HAP-1 (cell line): ENCODE measurements around the gene PRSS36.

Experiments
- DNase-seq, 2 experiments: peaks; one replicate each; pipeline ENCODE4 v3.0.0-alpha.2; 2016 to 2020; ENCODE audit warnings: low spot score in 2 of 2
- H3K27me3 ChIP-seq: fragments of 250-450 bp; sonication (Bioruptor Pico); 2 replicates; pipeline ENCODE4 v1.5.1; 2020; ENCODE audit warnings: low read depth, mild to moderate bottlenecking, moderate library complexity
- H3K36me3 ChIP-seq: fragments of 250-450 bp; sonication (Bioruptor Pico); replicated peaks from 2 replicates; pipeline ENCODE4 v1.5.1; 2020; ENCODE audit warnings: mild to moderate bottlenecking
- H3K4me1 ChIP-seq: fragments of 250-450 bp; sonication (Bioruptor Pico); 2 replicates; pipeline ENCODE4 v1.5.1; 2020; ENCODE audit warnings: mild to moderate bottlenecking
- H3K4me3 ChIP-seq: fragments of 250-450 bp; sonication (Bioruptor Pico); 2 replicates; pipeline ENCODE4 v1.5.1; 2020; ENCODE audit warnings: mild to moderate bottlenecking, moderate library complexity
- H3K9me3 ChIP-seq: fragments of 250-450 bp; sonication (Bioruptor Pico); 2 replicates; pipeline ENCODE4 v1.5.1; 2020; ENCODE audit warnings: mild to moderate bottlenecking, moderate library complexity
- in situ Hi-C: fragments of 300-500 bp; cut with MboI; formaldehyde crosslinking; loops from 3 replicates; pipeline ENCODE4 v1.14.3; 2020; ENCODE audit warnings: low sequenced_read_pairs, inconsistent platforms, mixed read lengths

Gene PRSS36

GRCh38 chr16:31188450-31189411, 38.9 kb upstream of the PRSS36 start:
- no peak overlapping the region for H3K4me3 ChIP-seq
- peak in 1 of 2 experiments; percentile 2 for DNase-seq
- H3K9me3 ChIP-seq = no peaks in the 10 kb centered on the region
- H3K27me3 ChIP-seq = no peaks in the 10 kb centered on the region
- in situ Hi-C loops = no loop called here
- no peaks in the 10 kb centered on the region for H3K4me1 ChIP-seq
- peaks cover 99% of the 10 kb centered on the region for H3K36me3 ChIP-seq

- Histone ChIP-seq H3K9me3 (no peaks in the 10 kb centered on the region), H3K4me3 (no peak overlapping the region), H3K36me3 (peaks cover 99% of the 10 kb centered on the region), H3K4me1 (no peaks in the 10 kb centered on the region), H3K27me3 (no peaks in the 10 kb centered on the region)
- in situ Hi-C loops = no loop called here
- DNase-seq = peak in 1 of 2 experiments; percentile 2
Observed at GRCh38 chr16:31187808-31188189, 37.9 kb upstream of the PRSS36 start.

GRCh38 chr16:31186930-31187807, 37.3 kb upstream of the PRSS36 start:
- Histone ChIP-seq H3K4me3 (no peak overlapping the region), H3K9me3 (no peaks in the 10 kb centered on the region), H3K27me3 (no peaks in the 10 kb centered on the region), H3K4me1 (peaks cover 4% of the 10 kb centered on the region; the same call in 1 of the 2 replicates), H3K36me3 (peaks cover 99% of the 10 kb centered on the region)
- in situ Hi-C loops = no loop called here
- DNase-seq = peak in 1 of 2 experiments; percentile 2

GRCh38 chr16:31186176-31186575, 36.3 kb upstream of the PRSS36 start:
- in situ Hi-C loops = no loop called here
- peaks cover 5% of the 10 kb centered on the region; the same call in 1 of the 2 replicates for H3K4me1 ChIP-seq
- H3K9me3 ChIP-seq = no peaks in the 10 kb centered on the region
- H3K27me3 ChIP-seq = no peaks in the 10 kb centered on the region
- H3K4me3 ChIP-seq = no peak overlapping the region
- DNase-seq = no peak
- peaks cover 99% of the 10 kb centered on the region for H3K36me3 ChIP-seq

GRCh38 chr16:31185339-31185738, 35.5 kb upstream of the PRSS36 start:
- Histone ChIP-seq H3K4me1 (peaks cover 5% of the 10 kb centered on the region; the same call in 1 of the 2 replicates), H3K36me3 (peaks cover 98% of the 10 kb centered on the region), H3K9me3 (no peaks in the 10 kb centered on the region), H3K4me3 (no peak overlapping the region), H3K27me3 (no peaks in the 10 kb centered on the region)
- in situ Hi-C loops = no loop called here
- DNase-seq = no peak

GRCh38 chr16:31184888-31185287, 35.0 kb upstream of the PRSS36 start:
- no peaks in the 10 kb centered on the region for H3K9me3 ChIP-seq

GRCh38 chr16:31183432-31184428, 33.9 kb upstream of the PRSS36 start:
- no peak overlapping the region for H3K4me3 ChIP-seq
- peaks cover 11% of the 10 kb centered on the region for H3K4me1 ChIP-seq
- peak in 1 of 2 experiments; percentile 26 for DNase-seq
- H3K9me3 ChIP-seq = no peaks in the 10 kb centered on the region
- no peaks in the 10 kb centered on the region for H3K27me3 ChIP-seq
- peaks cover 84% of the 10 kb centered on the region for H3K36me3 ChIP-seq
- in situ Hi-C loops = no loop called here

More at GRCh38 chr16:31184888-31185287, 35.0 kb upstream of the PRSS36 start:
- H3K4me3 ChIP-seq = no peak overlapping the region
- peaks cover 96% of the 10 kb centered on the region for H3K36me3 ChIP-seq
- no peaks in the 10 kb centered on the region for H3K27me3 ChIP-seq
- no peak for DNase-seq
- H3K4me1 ChIP-seq = peaks cover 5% of the 10 kb centered on the region; the same call in 1 of the 2 replicates
- in situ Hi-C loops = no loop called here

GRCh38 chr16:31182391-31182790, 32.5 kb upstream of the PRSS36 start:
- H3K9me3 ChIP-seq = no peaks in the 10 kb centered on the region
- H3K27me3 ChIP-seq = no peaks in the 10 kb centered on the region
- in situ Hi-C loops = no loop called here
- no peak for DNase-seq
- peak overlapping the region; percentile 99 for H3K4me3 ChIP-seq
- peaks cover 13% of the 10 kb centered on the region for H3K4me1 ChIP-seq
- H3K36me3 ChIP-seq = peaks cover 71% of the 10 kb centered on the region

- peak overlapping the region; percentile 99 for H3K4me3 ChIP-seq
- in situ Hi-C loops = no loop called here
- peak in 1 of 2 experiments; percentile 66 for DNase-seq
- peaks cover 13% of the 10 kb centered on the region for H3K4me1 ChIP-seq
- H3K27me3 ChIP-seq = no peaks in the 10 kb centered on the region
- H3K9me3 ChIP-seq = no peaks in the 10 kb centered on the region
- peaks cover 59% of the 10 kb centered on the region for H3K36me3 ChIP-seq
Observed at GRCh38 chr16:31181102-31181830, 31.4 kb upstream of the PRSS36 start.

- peaks cover 13% of the 10 kb centered on the region for H3K4me1 ChIP-seq
- DNase-seq = peak; percentile 75 to 91
- no peaks in the 10 kb centered on the region for H3K27me3 ChIP-seq
- peaks cover 46% of the 10 kb centered on the region for H3K36me3 ChIP-seq
- in situ Hi-C loops = no loop called here
- H3K4me3 ChIP-seq = peak within 1 kb of the TSS; percentile 99
- no peaks in the 10 kb centered on the region for H3K9me3 ChIP-seq
Observed at GRCh38 chr16:31179747-31180459, 30.0 kb upstream of the PRSS36 start, which contains the start of gene FUS. Gene FUS (plus strand): TSS chr16:31180139. CDS start chr16:31180215, 76 bp downstream.

GRCh38 chr16:31179219-31179746, 29.4 kb upstream of the PRSS36 start:
- Histone ChIP-seq H3K4me1 (peaks cover 13% of the 10 kb centered on the region), H3K36me3 (peaks cover 41% of the 10 kb centered on the region), H3K27me3 (no peaks in the 10 kb centered on the region), H3K9me3 (no peaks in the 10 kb centered on the region), H3K4me3 (peak overlapping the region; percentile 99)
- in situ Hi-C loops = no loop called here
- DNase-seq = peak in 1 of 2 experiments; percentile 20
